NB4 (cell line): ENCODE data around the gene CCDC68.

ENCODE experiments used
- DNase-seq: peaks from one replicate; pipeline ENCODE4 v3.0.0; 2010; ENCODE audit warnings: low read depth
- H3K4me3 ChIP-seq: one replicate; pipeline ENCODE4 v1.5.1; 2011; ENCODE audit warnings: mild to moderate bottlenecking, low read depth, low read length, moderate library complexity
- CTCF ChIP-seq: IDR thresholded peaks from one replicate; pipeline ENCODE4 v1.5.1; 2012; ENCODE audit warnings: low read depth, low read length
- MAX ChIP-seq: IDR thresholded peaks from 2 replicates; pipeline ENCODE4 v1.6.1; 2011; ENCODE audit warnings: low read depth, low read length
- MYC ChIP-seq: IDR thresholded peaks from 2 replicates; pipeline ENCODE4 v1.6.1; 2011; ENCODE audit warnings: low read depth, low read length
- POLR2A ChIP-seq: IDR thresholded peaks from 2 replicates; pipeline ENCODE4 v1.6.1; 2011; ENCODE audit warnings: mild to moderate bottlenecking; ENCODE audit not compliant: insufficient read length; ENCODE audit errors: extremely low read depth

The CCDC68 gene

DNA sequence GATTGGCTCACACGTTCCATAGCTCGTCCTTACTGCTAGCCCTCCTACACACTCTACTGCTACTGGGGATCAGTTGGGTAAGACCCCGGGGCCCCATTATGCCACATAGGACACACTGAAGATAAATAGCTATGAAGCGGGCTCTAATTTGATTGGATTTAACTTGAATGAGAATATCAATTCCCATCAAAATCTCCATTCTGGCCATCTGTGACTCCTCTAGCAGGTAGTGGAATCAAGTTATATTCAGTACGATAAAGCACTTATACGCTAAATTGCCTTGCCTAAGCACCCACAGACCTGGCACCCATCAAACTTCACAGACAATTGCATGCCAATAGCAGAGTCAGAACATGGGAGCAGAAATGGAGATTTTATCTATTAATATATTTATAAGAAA, 39.8 kb downstream of the CCDC68 start:
- no peak for DNase-seq
- H3K4me3 ChIP-seq, result no peak overlapping the region
- TF ChIP-seq POLR2A (no peak), MYC (no peak), CTCF (no peak), MAX (no peak)

- no peak overlapping the region for H3K4me3 ChIP-seq
- no peak for TF ChIP-seq MYC
- no peak for TF ChIP-seq MAX
- TF ChIP-seq POLR2A, result no peak
- TF ChIP-seq CTCF, result no peak
- no peak for DNase-seq
These were observed 41.2 kb downstream of the CCDC68 start for GRCh38 chr18:54918060-54918459.

DNA sequence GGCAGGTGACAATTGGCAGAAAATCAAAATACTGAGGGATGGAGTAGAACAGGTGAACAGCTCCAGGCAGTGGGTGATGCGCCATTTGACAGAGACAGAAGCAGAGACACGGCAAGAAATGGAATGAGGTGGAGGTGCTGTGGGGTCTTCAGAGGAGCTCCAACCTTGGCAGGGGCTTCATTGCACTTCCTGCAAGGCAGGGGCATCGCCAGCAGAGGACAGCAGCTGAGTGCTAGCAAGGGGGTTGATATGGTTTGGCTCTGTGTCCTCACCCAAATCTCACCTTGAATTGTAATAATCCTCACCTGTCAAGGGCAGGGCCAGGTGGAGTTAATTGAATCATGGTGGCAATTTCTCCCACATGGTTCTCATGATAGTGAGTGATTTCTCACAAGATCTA, 42.8 kb downstream of the CCDC68 start:
- no peak overlapping the region for H3K4me3 ChIP-seq
- no peak for DNase-seq
- TF ChIP-seq POLR2A (no peak), CTCF (no peak), MAX (no peak), MYC (no peak)

DNA sequence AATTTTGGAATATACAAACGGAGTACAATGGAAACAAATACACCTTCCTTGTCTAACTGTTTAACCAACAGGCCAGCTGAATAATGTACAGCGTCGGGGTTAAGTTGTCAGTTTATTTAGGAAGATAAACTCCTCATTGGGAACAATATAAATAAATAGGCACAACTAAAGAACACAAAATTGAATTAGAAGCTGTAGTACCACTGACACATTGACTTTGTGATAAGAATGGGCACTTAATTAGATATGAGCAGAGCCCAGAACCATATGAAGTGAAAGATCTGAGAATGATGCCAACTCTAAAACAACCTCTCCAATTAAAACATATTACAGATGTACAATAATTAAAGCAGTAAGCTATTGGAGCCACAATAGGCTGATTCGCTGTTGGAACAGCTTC, 44.4 kb downstream of the CCDC68 start:
- no peak for TF ChIP-seq MYC
- DNase-seq, result no peak
- no peak overlapping the region for H3K4me3 ChIP-seq

DNA sequence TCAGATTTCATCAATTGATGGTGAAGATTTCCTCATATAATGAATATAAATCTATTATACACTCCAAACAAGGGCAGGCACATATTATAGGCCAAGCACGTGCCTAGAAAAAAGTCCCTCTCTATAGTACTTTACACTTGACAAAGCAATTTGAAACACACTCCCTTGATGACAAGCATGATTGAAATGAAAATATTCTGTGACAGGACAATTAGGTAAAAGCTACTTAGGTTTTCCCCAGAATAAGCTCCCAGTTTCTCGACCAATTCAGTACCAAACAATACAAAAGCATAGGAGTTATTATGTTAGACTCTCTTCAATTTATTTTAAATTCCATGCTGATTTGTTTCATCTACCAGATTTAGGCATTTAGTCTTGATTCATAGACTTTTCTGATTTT, 47.7 kb downstream of the CCDC68 start:
- no peak for DNase-seq
- H3K4me3 ChIP-seq, result no peak overlapping the region
- TF ChIP-seq MAX (no peak), MYC (no peak), CTCF (no peak), POLR2A (no peak)

GRCh38 chr18:54910161-54910919, 48.9 kb downstream of the CCDC68 start:
- TF ChIP-seq POLR2A, result no peak
- no peak for TF ChIP-seq MAX
- TF ChIP-seq MYC, result no peak
- TF ChIP-seq CTCF, result no peak
- no peak overlapping the region for H3K4me3 ChIP-seq
- DNase-seq, result no peak
